CD4-positive, alpha-beta T cell treated with Interleukin-15 for 1 hour (primary cell): ENCODE data around the gene SHC1.

Experiments used
- DNase-seq: peaks from one replicate; pipeline ENCODE4 v3.0.0-alpha.2; 2020

Gene SHC1

DNA sequence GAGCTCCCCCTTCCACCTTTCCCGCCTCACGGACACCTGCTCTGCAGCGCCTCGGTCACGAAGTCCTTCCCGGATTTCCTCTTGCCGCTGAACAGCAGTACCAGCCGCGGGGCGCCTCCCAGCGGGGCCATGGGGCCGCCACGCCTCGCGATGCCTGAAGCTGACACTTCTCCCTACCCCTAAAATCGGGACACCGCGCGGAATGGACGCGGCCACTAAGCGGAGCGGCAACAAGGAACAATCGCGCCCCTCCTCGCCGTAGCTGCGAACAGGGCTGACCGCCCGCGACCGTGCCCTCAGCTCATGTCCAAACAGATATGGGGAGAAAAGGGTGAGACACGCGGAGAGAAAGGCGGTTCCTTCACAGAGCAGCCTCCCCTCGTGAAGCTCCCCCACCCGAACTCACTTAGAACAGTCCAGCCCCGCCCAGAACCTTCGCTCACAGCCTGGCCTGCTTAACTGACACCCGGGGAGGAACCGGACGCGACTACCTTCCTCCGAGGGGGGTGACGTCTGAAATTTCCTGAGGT is 33.9 kb downstream of the SHC1 start, which contains the start of gene PMVK:
TSS of gene PMVK (minus strand) at position 165 of the 530 bp plus-strand sequence. CDS start at position 131, 34 bp downstream.
- peak; percentile 94 for DNase-seq

- DNase-seq = no peak
Measured at GRCh38 chr1:154935749-154936554, 34.6 kb downstream of the SHC1 start.

DNA sequence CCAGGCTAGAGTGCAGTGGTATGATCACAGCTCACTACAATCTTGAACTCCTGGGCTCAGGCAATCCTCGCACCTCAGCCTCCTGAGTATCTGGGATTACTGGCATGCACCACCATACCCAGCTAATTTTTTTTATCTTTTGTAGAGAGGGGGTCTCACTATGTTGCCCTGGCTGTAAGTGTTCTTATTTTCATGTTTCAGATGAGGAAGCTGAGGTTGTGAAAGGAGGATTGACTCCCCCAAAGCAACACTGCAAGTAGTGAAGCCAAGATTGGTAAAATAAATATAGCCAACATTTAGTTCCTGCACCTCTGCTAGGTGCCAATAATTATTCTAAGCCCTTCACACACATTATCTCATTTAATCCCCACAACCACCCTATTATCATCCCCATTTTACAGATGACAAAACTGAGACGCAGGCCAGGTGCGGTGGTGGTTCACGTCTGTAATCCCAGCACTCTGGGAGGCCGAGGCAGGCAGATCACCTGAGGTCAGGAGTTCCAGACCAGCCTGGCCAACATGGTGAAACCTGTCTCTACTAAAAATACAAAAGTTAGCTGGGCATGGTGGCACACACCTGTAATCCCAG is 36.1 kb downstream of the SHC1 start:
- no peak for DNase-seq

DNA sequence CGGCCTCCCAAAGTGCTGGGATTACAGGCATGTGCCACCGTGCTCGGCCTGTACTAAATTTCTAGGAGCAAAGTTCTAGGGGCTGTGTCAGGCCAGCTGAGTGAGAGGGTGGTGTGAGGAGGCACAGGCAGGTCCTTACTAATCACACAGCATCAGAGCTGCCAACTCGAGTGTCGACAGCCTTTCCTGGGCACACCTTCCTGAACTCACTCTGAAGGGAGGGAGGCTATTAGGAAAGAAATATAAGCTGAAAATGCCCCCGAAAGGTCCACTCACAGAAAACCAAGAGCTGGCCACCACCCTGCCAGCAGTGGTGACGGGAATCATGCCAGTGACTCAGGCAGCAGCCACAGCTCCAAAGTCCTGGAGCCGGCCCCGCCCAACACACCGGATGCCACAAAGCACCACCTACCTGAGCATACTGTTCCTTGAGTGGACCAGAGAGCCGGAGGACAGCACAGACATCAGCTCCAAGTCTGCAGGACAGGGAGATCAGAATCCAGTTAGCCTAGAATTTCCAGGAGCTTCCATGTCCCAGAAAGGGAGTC is 38.5 kb downstream of the SHC1 start:
- DNase-seq = no peak

GRCh38 chr1:154926201-154926600 is 44.3 kb downstream of the SHC1 start:
- DNase-seq = no peak

GRCh38 chr1:154925335-154926170 is 45.0 kb downstream of the SHC1 start:
- no peak for DNase-seq

DNA sequence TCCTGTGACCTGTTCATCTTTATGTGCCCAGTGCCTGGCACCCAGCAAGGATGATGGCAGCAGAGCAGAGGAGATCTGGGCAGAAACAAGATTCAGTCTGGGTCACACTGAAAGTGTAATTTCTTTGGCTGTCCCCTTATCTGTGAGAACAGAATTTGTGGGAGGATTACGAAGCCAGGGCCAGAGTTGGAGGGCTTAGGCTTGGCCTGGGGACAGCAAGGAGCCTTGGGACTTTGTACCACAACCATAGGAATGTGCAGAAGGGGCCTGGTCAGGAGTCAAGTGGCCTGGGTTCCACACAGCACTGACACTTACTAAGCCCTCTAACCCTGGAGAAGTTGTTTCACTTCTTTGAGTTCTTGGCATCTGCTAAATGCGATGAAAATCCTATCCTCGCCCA is 46.9 kb downstream of the SHC1 start:
- DNase-seq = no peak

- DNase-seq = no peak
Measured at GRCh38 chr1:154913273-154913672, 57.3 kb downstream of the SHC1 start.

DNA sequence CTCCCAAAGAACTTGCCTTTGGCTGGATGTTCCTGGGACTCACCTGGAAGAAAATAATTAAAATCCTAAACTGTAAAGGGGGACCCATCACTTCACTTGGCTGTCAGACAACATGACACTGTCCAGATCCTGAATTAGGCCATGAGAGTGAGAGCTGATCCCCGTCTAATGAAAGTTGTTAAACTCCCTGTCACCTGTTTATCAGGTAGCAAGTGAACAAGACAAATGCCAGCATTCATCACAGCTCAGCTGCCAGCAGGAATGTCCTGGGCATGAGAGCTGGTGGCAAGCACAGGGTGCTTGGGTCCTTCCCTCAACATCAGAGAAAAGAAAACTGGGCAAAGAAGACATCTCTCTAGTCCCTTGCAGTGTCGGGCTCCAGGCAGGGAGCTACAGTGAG is 57.8 kb downstream of the SHC1 start:
- DNase-seq = no peak
